Left forelimb (tissue), 1 donor: ENCODE results near the gene MTREX.

Experiments
- DNase-seq: peaks from one replicate; pipeline ENCODE4 v3.0.0-alpha.2; 2018; ENCODE audit warnings: low spot score

MTREX gene

DNA sequence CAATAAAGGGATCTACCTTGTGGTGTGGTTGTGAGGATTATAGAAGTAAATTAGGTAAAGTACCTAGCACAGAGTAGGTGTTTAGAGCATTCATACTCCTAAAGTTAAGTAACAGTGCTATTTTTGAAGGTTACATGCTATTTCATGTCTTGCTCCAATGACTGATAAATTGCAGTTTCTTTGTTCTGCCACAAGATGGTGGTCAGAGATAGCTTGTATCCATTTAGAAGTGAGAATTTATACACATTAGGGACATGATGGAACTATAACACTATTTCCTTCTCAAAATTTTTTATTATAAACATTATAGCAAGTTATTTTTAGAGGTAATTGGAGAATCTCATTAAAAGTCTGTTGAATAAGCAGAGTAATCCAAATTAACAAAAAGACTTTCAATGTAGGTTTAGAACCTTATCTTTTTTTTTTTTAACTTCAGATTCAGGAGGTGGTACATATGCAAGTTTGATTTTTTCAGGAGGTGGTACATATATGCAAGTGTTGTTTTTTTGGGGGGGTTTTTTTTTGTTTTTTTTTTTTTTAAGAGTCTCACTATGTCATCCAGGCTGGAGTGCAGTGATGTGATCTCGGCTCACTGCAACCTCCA is 17.1 kb downstream of the MTREX start:
- no peak for DNase-seq

- no peak for DNase-seq
Observed at GRCh38 chr5:55325621-55326020, 17.8 kb downstream of the MTREX start.

GRCh38 chr5:55327281-55327680 is 19.5 kb downstream of the MTREX start:
- DNase-seq = no peak

- no peak for DNase-seq
Observed at GRCh38 chr5:55331321-55331720, 23.5 kb downstream of the MTREX start.

GRCh38 chr5:55333017-55333416 is 25.2 kb downstream of the MTREX start:
- no peak for DNase-seq

DNA sequence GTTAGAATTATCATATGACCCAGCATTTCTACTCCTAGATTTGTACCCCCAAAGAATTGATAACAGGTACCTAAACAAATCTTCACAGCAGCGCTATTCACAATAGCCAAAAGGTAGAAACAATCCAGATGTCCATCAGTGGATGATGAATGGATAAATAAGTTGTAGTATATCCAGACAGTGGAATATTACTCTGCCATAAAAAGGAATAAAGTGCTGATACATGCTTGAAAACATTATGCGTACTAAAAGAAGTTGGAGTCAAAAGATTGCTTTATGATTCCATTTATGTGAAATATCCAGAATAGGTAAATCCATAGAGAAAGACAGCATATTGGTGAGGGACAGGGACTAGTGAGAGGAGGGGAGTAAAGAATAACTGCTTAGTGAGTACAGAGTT is 26.0 kb downstream of the MTREX start:
- no peak for DNase-seq

DNA sequence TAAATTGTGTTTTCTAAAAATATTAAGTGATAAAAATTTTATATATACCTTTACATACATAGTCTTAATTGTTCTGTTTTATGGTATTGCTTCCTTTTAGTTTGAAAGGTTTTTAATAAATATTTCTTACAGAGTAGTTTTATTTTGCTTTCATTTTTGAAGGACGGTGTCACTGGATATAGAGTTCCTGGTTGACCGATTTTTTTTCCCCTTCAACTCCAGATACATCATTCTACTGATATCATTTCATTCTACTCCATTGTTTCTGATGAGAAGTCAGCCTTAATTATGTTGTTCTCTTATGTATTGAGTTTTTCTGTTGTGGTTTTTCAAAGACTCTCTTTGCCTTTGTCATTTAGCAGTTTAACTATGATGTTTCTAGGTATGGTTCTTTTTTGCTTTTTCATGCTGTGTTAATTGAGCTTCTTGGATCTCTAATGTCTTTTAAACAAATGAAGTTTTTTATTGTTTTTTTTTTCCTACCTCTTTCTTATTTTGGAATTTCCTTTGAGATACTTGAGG is 30.4 kb downstream of the MTREX start:
- DNase-seq = no peak

GRCh38 chr5:55338810-55339243 is 31.0 kb downstream of the MTREX start:
- no peak for DNase-seq

DNA sequence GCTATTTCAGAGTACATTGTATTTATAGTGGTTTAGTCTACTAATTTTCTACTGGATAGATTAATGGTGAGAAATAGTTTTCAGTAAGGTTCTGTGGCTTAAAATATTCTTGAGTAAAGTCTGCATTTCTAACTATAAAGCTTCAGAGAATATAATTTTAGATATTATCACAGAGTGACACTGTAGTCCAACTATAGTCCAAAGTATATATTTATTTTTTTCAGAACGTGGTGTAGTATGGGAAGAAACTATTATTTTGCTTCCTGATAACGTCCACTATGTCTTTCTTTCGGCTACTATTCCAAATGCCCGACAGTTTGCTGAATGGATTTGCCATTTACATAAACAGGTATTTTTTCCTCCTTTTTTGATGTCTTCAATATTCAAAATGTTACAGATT is 35.3 kb downstream of the MTREX start:
- no peak for DNase-seq

GRCh38 chr5:55343609-55344008 is 35.8 kb downstream of the MTREX start:
- no peak for DNase-seq

DNA sequence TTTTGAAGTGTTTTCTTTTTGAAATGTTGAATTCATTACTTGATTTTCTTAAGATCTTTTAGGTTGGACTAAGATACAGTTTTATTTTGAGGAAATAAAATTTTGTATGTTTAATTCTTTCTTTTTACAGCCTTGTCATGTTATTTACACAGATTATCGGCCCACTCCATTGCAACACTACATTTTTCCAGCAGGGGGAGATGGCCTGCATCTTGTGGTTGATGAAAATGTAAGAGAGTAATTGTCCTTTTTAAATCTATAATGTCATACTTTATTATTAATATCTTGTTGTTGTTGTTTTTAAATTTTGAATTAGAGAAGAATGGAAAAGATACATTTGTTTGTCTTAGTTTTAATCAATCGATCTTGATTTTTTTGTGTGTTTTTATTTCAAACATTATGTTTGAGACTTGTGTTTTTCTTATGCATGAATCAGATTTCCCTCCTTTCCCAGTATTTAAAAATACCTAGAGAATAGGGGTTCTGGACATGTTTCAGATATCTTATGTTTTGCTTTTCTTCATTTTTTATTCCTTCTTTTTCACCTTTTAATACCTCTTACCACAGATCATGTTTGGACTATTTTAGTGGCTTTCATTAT is 36.7 kb downstream of the MTREX start:
- no peak for DNase-seq

DNA sequence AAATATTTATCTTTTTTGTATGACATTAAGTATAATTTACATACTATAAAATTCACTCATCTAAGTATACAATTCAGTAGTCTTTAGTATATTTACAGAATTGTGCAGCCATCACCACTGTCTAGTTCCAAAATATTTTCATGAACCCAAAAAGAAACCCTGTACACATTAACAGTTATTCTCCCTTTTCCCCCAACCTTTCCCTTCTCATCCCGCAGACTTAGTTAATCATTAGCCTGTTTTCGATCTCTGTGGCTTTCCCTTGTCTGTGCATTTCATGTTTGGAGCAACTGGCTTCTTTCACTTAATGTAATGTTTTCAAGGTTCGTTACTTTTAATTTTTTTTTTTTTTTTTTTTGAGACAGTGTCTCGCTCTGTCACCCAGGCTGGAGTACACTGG is 37.5 kb downstream of the MTREX start:
- DNase-seq = no peak

DNA sequence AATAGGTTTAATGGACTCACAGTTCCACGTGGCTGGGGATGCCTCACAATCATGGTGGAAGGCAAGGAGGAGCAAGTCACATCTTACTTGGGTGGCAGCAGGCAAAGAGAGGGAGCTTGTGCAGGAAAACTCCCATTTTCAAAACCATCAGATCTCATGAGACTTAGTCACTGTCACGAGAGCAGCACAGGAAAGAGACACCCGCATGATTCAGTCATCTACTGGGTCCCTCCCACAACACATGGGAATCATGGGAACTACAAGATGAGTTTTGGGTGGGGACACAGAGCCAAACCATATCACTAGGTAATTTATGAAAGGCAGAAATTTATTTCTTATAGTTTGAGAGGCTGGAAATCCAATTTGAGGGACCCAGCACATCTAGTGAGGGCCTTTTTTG is 40.0 kb downstream of the MTREX start:
- DNase-seq = no peak

DNA sequence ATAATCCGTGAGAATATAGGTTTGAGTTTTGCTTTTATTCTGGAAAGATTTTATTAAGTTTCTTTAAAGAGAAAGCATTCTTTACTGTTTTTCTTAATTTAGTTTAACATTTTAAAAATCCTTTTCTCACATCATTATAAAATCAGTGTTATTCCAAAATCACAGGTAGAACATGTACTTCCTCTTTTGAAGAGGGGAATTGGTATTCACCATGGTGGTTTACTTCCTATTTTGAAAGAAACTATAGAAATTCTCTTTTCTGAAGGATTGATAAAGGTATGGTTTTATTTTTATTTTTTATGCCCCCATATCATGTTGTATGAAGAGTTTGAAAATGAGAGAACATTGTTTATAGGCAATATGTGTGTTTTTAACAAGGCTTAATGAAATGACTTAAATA is 43.0 kb downstream of the MTREX start:
- DNase-seq = no peak

DNA sequence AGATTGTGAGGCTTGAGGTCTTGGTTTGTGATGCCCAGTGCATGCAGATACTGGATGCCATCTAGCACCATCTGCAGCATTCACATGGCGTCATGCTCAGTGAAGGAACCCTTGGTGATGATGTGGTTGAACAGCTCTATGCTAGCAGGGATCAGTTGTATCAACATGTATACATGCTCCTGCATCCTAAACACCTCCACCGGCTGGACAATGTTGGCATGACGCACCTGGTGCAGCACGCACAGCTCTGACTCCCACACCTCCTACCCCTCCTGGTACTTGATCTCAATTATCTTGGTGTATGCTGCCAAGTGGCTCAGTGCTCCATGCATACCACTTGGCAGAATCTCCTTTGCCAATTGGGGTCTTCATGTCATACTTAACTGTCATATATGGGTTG is 49.1 kb downstream of the MTREX start:
- DNase-seq = no peak

DNA sequence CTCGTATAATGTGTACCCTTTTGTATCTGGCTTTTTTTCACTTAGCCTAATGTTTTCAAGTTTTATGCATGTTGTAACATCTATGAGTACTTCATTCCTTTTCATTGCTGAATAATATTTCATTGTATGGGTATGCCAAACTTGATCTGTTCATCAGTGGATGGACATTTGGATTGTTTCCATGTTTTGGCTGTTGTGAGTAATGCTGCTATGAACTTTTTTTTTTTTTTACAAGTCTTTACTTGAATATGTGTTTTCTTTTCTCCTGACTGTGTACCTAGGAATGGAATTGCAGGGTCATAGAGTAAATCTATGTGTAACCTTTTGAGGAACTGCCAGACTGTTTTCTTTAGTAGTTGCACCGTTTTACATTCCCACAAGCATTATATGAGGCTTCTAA is 52.4 kb downstream of the MTREX start:
- no peak for DNase-seq

- no peak for DNase-seq
Observed at GRCh38 chr5:55363856-55364255, 56.1 kb downstream of the MTREX start.

DNA sequence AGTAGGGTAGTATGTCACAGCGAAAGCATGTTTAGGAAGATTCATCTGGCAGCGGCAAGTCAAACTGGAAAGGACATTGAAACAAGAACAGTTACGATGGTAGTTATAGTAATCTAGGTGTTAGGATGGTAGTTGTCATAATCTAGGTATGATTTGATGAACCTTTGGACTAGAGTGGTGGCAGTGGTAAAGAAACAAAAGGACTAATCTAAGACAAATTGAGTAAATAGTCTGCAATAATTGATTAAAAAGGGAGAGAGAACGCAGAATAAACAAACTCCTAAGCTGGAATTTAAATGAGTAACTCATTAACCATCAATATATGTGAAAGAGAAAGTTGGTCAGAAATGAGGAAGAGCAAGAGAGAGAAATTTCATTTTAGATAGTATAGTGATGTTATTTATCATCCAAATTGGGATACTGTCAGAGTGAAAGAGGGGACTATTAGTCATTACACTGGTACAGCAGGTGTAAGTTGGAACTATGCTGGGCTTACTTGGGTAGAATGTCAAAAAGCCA is 56.8 kb downstream of the MTREX start:
- no peak for DNase-seq

DNA sequence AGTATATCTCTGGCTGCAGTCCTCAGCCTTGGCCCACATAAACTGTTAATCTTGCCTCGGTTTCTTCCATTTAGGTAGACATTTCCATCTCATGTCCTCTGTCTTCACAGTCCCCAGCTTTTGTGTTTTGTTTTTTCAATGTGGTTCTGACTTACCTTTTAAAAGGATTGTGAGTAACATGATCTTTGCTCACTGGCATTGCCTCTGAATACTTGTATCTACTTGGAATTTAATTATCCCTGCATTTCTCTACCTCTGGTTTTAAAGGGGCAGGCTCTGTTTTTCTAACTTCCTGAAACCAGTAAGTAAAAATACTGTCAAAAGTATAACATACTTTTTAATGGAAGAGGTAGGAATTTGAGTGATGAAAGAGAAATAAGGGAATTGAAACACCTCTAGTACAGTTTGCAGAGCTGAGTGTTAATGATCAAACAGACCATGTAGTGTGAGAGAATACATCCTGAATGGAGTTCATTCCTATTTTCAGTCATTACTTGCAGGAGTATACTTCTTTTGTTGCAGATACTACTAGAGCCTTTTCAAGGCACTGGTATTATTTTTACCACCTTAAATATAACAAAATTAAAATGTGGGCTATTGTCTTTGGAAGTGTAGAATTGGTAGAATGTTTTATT is 62.6 kb downstream of the MTREX start:
- no peak for DNase-seq

DNA sequence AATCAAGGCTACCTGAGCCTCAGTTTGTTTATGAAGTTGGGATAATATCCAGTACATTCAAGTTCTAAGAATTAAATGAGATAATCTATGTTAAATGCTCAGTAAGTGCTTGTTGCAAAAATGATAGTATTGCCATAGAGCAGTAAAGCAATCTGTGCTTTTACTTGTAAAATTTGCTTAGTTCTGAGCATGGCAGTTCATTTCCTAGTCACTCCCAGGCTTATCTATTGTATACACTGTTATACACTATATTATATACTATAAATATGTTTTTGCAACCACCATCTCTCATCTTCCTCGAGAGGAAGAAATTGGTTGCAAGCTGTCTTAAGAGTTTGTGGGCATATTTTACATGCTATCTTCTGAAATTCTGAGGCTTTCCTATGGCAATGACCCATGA is 63.4 kb downstream of the MTREX start:
- DNase-seq = no peak

DNA sequence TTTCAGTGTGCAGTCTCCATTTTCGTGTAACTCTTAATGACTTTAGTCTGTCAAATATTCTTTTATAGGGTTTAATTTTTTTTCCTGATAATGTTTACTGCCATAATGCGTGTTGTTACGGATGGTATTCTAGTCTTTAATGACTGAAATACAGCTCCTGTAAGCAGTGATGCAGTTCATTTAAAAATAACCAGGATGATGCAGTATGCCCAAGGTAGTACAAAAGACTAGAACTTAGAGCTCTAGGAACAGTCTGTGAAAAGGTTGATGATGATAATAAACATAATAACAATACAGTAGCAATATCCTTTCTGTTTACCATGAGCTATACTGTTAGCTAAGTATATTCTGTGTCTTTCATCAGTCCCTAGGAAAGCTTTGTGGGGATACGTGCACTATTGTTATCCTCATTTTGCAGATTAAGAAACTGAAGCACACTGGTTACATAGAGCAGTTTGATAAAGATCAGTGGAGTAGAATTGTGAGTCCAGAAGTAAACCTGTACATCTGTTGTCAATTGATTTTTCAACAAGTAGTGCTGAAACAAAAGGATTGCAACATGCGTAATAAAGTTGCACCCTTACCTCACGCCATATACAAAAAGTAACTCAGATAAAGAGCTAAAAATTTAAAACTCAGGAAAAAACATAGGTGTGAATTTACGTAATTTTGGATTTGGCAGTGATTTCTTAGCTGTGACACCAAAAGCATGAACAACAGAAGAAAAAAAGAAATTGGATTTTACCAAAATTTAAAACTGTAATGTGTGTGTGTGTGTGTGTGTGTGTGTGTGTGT is 64.5 kb downstream of the MTREX start:
- DNase-seq = no peak

DNA sequence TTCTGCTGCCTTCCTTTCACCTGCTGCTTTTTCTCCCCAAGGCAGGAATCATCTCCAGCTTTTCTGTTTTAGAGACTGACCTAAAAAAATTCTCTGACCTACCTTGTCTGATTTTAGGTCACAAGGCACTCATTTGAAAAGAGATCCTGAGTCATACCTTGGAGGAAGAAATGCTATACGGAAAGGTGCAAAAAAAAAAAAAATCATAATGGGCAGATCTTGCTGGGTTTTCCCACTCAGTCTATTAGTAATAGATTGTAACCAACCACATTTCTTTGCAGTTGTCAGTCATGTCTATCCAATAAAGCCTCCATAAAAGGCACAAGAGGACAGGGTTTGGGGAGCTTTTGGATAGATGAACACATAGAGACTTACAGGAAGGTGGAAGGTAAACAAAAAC is 70.0 kb downstream of the MTREX start:
- no peak for DNase-seq

DNA sequence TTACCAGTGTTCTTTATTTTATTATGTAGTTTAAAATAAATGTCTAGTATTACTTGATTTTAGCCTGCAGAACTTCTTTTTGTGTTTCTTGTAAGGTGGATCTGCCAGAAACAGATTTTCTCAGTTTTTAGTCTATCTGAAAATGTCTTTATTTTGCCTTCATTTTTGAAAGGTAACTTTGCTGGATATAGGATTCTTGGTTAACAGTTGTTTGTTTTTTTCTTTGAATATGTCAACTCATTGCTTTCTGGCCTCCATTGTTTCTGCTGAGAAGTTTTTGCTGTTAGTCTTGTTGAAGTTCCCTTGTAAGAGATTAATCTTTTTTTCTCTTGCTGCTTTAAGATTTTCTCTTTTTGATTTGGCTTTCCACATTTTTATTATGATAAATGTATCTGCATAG is 75.5 kb downstream of the MTREX start:
- no peak for DNase-seq
